IMR-90 (cell line): ENCODE data around the gene RIF1. TPM values are rescaled to one million over a fixed set of nuclear protein-coding genes. Genes with fewer than 3 reads are reported as not detected.

Source experiments
- ATAC-seq: fragments of 200-7000 bp; cut with Tn5 transposase; 2 replicates; pipeline ENCODE4 v1.9.1; 2020; ENCODE audit warnings: low read depth, mild to moderate bottlenecking, moderate library complexity
- BruUV-seq: library from RNA; stranded (reverse); fragments of 400-500 nt; replicated peaks from 2 replicates; lab custom pipeline; 2021; lab: Mats Ljungman, UMichigan
- CTCF ChIA-PET: fragments of 300-600 bp; formaldehyde crosslinking; extraction: SDS; loops from one replicate; lab custom pipeline; 2021; ENCODE audit warnings: antibody characterized with exemption; lab: Yijun Ruan, JAX
- POLR2A ChIA-PET: fragments of 300-600 bp; sonication (Branson Sonifier 250); formaldehyde crosslinking; loops from one replicate; lab custom pipeline; 2022; ENCODE audit warnings: antibody characterized with exemption; ENCODE audit not compliant: unreplicated experiment; lab: Charles Lee
- DNase-seq: peaks from one replicate; pipeline ENCODE4 v3.0.0; 2013
- H2AFZ ChIP-seq: replicated peaks from 2 replicates; pipeline ENCODE3; 2013; ENCODE audit warnings: low read length, mild to moderate bottlenecking; ENCODE audit not compliant: poor library complexity
- H2AK5ac ChIP-seq: 2 replicates; pipeline ENCODE4 v1.6.1; 2013; ENCODE audit warnings: low read depth, low read length, inconsistent platforms
- H2AK9ac ChIP-seq: replicated peaks from 2 replicates; pipeline ENCODE3; 2013; ENCODE audit warnings: mild to moderate bottlenecking, low read depth, low read length, moderate library complexity; ENCODE audit not compliant: poor library complexity
- H2BK120ac ChIP-seq: 2 replicates; pipeline ENCODE4 v1.6.1; 2013; ENCODE audit warnings: low read depth, low read length, inconsistent platforms
- H2BK15ac ChIP-seq: 3 replicates; pipeline ENCODE4 v1.6.1; 2013; ENCODE audit warnings: low read depth, low read length, inconsistent platforms
- H2BK20ac ChIP-seq: 2 replicates; pipeline ENCODE4 v1.6.1; 2013; ENCODE audit warnings: low read depth, mild to moderate bottlenecking, inconsistent platforms, low read length, moderate library complexity
- H2BK5ac ChIP-seq: 2 replicates; pipeline ENCODE4 v1.6.1; 2013; ENCODE audit warnings: mild to moderate bottlenecking, low read depth, low read length, inconsistent platforms; ENCODE audit not compliant: poor library complexity, severe bottlenecking
- H3K14ac ChIP-seq: replicated peaks from 2 replicates; pipeline ENCODE4 v1.6.1; 2013; ENCODE audit warnings: low read depth, low read length, inconsistent platforms
- H3K18ac ChIP-seq: 2 replicates; pipeline ENCODE4 v1.6.1; 2013; ENCODE audit warnings: low read depth, low read length, control low read depth
- H3K23ac ChIP-seq: 2 replicates; pipeline ENCODE4 v1.6.1; 2013; ENCODE audit warnings: low read depth, low read length, inconsistent platforms
- H3K27ac ChIP-seq: 2 replicates; pipeline ENCODE4 v1.5.1; 2013; ENCODE audit warnings: mild to moderate bottlenecking, control low read depth, low read length; ENCODE audit not compliant: insufficient read depth
- H3K27me3 ChIP-seq: 2 replicates; pipeline ENCODE4 v1.6.1; 2013; ENCODE audit warnings: low read length; ENCODE audit not compliant: control insufficient read depth, insufficient read depth
- H3K36me3 ChIP-seq: 2 replicates; pipeline ENCODE4 v1.6.1; 2013; ENCODE audit warnings: low read length, mixed read lengths; ENCODE audit not compliant: control insufficient read depth, insufficient read depth
- H3K4ac ChIP-seq: 2 replicates; pipeline ENCODE4 v1.6.1; 2013; ENCODE audit warnings: low read depth, low read length, inconsistent platforms
- H3K4me1 ChIP-seq: 2 replicates; pipeline ENCODE4 v1.6.1; 2013; ENCODE audit warnings: low read length, mixed read lengths; ENCODE audit not compliant: control insufficient read depth, insufficient read depth
- H3K4me2 ChIP-seq: 2 replicates; pipeline ENCODE4 v1.6.1; 2013; ENCODE audit warnings: low read depth, mild to moderate bottlenecking, control low read depth, low read length, moderate library complexity
- H3K4me3 ChIP-seq: 2 replicates; pipeline ENCODE4 v1.5.1; 2013; ENCODE audit warnings: low read depth, mild to moderate bottlenecking, control low read depth, low read length, moderate library complexity; ENCODE audit not compliant: insufficient read depth
- H3K56ac ChIP-seq: 2 replicates; pipeline ENCODE4 v1.6.1; 2013; ENCODE audit warnings: low read length, inconsistent platforms; ENCODE audit not compliant: insufficient read depth; ENCODE audit errors: extremely low read depth
- H3K79me1 ChIP-seq, 2 experiments: 2 replicates each; pipeline ENCODE4 v1.6.1; 2013; ENCODE audit warnings: low read length in 2 of 2, inconsistent platforms in 1 of 2, low read depth in 1 of 2
- H3K9ac ChIP-seq: 2 replicates; pipeline ENCODE4 v1.6.1; 2013; ENCODE audit warnings: low read depth, low read length, control low read depth
- H3K9me1 ChIP-seq: 2 replicates; pipeline ENCODE4 v1.6.1; 2013; ENCODE audit warnings: low read length, inconsistent platforms; ENCODE audit not compliant: insufficient read depth
- H3K9me3 ChIP-seq: 2 replicates; pipeline ENCODE4 v1.6.1; 2013; ENCODE audit warnings: low read length; ENCODE audit not compliant: control insufficient read depth, insufficient read depth
- H4K20me1 ChIP-seq: 2 replicates; pipeline ENCODE4 v1.6.1; 2013; ENCODE audit warnings: low read length, inconsistent platforms; ENCODE audit not compliant: insufficient read depth
- H4K5ac ChIP-seq: 2 replicates; pipeline ENCODE4 v1.6.1; 2013; ENCODE audit warnings: mild to moderate bottlenecking, low read depth, low read length, control low read depth
- H4K8ac ChIP-seq, 2 experiments: 2 replicates each; pipeline ENCODE4 v1.6.1; 2013; ENCODE audit warnings: low read depth in 2 of 2, low read length in 2 of 2, control low read depth in 1 of 2, inconsistent platforms in 1 of 2
- H4K91ac ChIP-seq: 2 replicates; pipeline ENCODE4 v1.6.1; 2013; ENCODE audit warnings: low read depth, low read length, inconsistent platforms; ENCODE audit not compliant: insufficient read depth
- FOS ChIP-seq: fragments of 150-350 bp; IDR thresholded peaks from 2 replicates; pipeline ENCODE4 v1.6.1; 2016; ENCODE audit warnings: low read depth, low read length
- MAZ ChIP-seq: IDR thresholded peaks from 2 replicates; pipeline ENCODE4 v1.6.1; 2012; ENCODE audit warnings: low read depth, mild to moderate bottlenecking, low read length, improper control_type of control experiment, moderate library complexity, borderline replicate concordance
- POLR2A ChIP-seq: IDR thresholded peaks from 2 replicates; pipeline ENCODE4 v1.6.1; 2012; ENCODE audit warnings: mild to moderate bottlenecking, low read depth, low read length
- RAD21 ChIP-seq: IDR thresholded peaks from 2 replicates; pipeline ENCODE4 v1.6.1; 2012; ENCODE audit warnings: low read length, improper control_type of control experiment
- SMC3 ChIP-seq: fragments of 150-350 bp; IDR thresholded peaks from 2 replicates; pipeline ENCODE4 v1.6.1; 2016; ENCODE audit warnings: low read depth, mild to moderate bottlenecking, antibody characterized with exemption, low read length, moderate library complexity
- WGBS, 2 experiments: methylation state at CpG; one replicate each; pipeline versions ENCODE4 v1.1.5 to v1.1.7; 2013; ENCODE audit warnings: missing lambda C conversion rate in 2 of 2; ENCODE audit not compliant: insufficient read length in 1 of 2; ENCODE audit errors: extremely low coverage in 2 of 2; 5-methylcytosine and 5-hydroxymethylcytosine counted together
- dilution Hi-C: fragments of 300-500 bp; cut with HindIII; formaldehyde crosslinking; loops from one replicate; pipeline ENCODE4 v1.14.3; 2018; ENCODE audit warnings: low sequenced_read_pairs; ENCODE audit not compliant: unreplicated experiment
- in situ Hi-C: fragments of 300-500 bp; cut with MboI; formaldehyde crosslinking; loops from 3 replicates; pipeline ENCODE4 v1.14.3; 2019; ENCODE audit warnings: low sequenced_read_pairs, inconsistent platforms, mixed read lengths
- intact Hi-C: fragments of 100-400 bp; cut with micrococcal nuclease; formaldehyde crosslinking; loops from 2 replicates; pipeline ENCODE4 v1.10.0; 2022
- polyA plus RNA-seq, 3 experiments: library from polyadenylated mRNA; depleted of rRNA; stranded (reverse); fragments of >200 nt; gene quantifications; 2 replicates each; pipeline ENCODE4 v1.2.3, GENCODE V29; 2012; ENCODE audit warnings: low replicate concordance in 1 of 3
- total RNA-seq: library from RNA; depleted of rRNA; stranded (reverse); fragments of >200 nt; gene quantifications from 2 replicates; pipeline ENCODE4 v1.2.3, GENCODE V29; 2012

RIF1 gene
- total and polyA plus RNA-seq, 2 of the 4 experiments (the other 2 are of a cell fraction): 4.3 to 43.9 TPM

DNA sequence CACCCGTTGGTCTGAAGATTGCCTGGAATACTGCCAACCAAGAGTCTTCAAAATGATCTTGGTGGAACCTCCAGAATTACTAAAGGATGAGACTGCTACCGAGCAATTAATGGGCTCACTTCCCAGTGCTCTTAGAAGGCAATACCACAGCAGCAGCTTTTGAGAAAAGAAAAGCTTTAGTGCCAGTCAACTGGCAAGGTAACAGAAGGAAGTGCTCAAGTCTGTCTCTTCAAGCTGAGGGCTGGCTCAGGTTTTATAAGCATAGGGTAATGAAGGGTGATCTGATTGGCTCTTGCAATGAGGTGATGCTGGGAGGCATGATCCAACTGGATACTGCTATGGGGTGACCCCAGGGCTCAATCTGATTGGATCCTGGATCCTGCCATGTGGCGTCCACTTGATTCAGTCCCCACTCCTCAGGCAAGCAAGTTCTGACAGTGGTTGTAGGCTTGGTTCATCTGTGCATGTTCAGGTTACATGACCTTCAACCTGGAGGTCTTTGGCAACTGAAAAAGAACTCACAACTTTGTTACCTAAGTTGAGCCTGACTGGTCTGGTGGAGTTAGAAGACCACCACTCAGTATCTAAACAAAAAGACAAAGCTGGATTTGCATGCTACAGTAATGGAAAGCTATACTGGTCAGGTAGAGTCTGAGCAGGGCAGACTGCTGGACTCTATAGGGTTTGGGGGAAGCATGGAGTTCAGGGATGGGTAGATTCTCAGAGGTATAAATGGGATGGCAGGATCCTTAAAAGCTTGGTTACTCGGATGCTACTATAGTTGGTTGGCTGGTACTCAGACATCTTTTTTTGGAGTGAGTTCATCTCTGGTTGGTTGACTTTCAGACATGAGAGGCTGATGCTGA is 14.0 kb upstream of the RIF1 start:
- no peak overlapping the region for H2BK120ac ChIP-seq
- no peaks in the 10 kb centered on the region for H4K20me1 ChIP-seq
- no peak overlapping the region for H3K4me3 ChIP-seq
- H4K5ac ChIP-seq: no peak overlapping the region
- no peaks in the 10 kb centered on the region for H3K9me1 ChIP-seq
- CTCF ChIA-PET: no interaction called here
- H3K14ac ChIP-seq: no peak overlapping the region
- H2AK5ac ChIP-seq: no peak overlapping the region
- H3K27ac ChIP-seq: no peak overlapping the region
- POLR2A ChIA-PET: no interaction called here
- H2BK20ac ChIP-seq: no peak overlapping the region
- TF ChIP-seq SMC3: no peak
- no peak for TF ChIP-seq MAZ
- no peak for TF ChIP-seq POLR2A
- no peak for TF ChIP-seq FOS
- no peak for TF ChIP-seq RAD21
- no peak overlapping the region for H2BK15ac ChIP-seq
- H3K36me3 ChIP-seq: no peaks in the 10 kb centered on the region
- in situ Hi-C loops (no loop called here), dilution Hi-C loops (no loop called here), intact Hi-C loops (no loop called here)
- no peaks in the 10 kb centered on the region for H3K4me1 ChIP-seq
- H3K27me3 ChIP-seq: no peaks in the 10 kb centered on the region
- no peak overlapping the region for H3K9ac ChIP-seq
- H4K91ac ChIP-seq: no peak overlapping the region
- H4K8ac ChIP-seq: no peak overlapping the region
- H3K79me1 ChIP-seq: no peaks in the 10 kb centered on the region
- DNase-seq (no peak), ATAC-seq (no peak)
- H3K56ac ChIP-seq: no peak overlapping the region
- WGBS, 2 experiments: 67% methylated on average over 1 of the region's 4 CpGs; no CpG with 5 or more reads in 1 of the 2 experiments
- H3K23ac ChIP-seq: no peak overlapping the region
- H2AK9ac ChIP-seq: no peak overlapping the region
- no TSS peak for BruUV-seq
- H2AFZ ChIP-seq: no peak overlapping the region
- H2BK5ac ChIP-seq: no peak overlapping the region
- H3K18ac ChIP-seq: no peak overlapping the region
- no peak overlapping the region for H3K4me2 ChIP-seq
- H3K4ac ChIP-seq: no peak overlapping the region
- peaks cover under 1% of the 10 kb centered on the region; the same call in 1 of the 2 replicates for H3K9me3 ChIP-seq
